ENCODE data around the gene NUDT14. TPM values are rescaled to one million over a fixed set of nuclear protein-coding genes. Genes with fewer than 3 reads are reported as not detected.

The NUDT14 gene
- total RNA-seq, 2 donors from 2014 or later, result 12.7 to 15.9 TPM

GRCh38 chr14:105214324-105214915 lies 33.3 kb upstream of the NUDT14 start:
- intact Hi-C loops (cut with DNase I), result no loop called here

GRCh38 chr14:105213361-105213760 lies 32.2 kb upstream of the NUDT14 start:
- DNase-seq (ENCODE audit: low spot score), result no peak
- intact Hi-C loops (cut with DNase I), result no loop called here

More at GRCh38 chr14:105214324-105214915, 33.3 kb upstream of the NUDT14 start:
- DNase-seq (ENCODE audit: low spot score), result no peak

GRCh38 chr14:105212541-105213300 lies 31.6 kb upstream of the NUDT14 start:
- intact Hi-C loops (cut with DNase I), result no loop called here
- DNase-seq (ENCODE audit: low spot score), result no peak

- no peak for DNase-seq (ENCODE audit: low spot score)
- intact Hi-C loops (cut with DNase I), result no loop called here
These were observed 30.6 kb upstream of the NUDT14 start for GRCh38 chr14:105211758-105212089.

- no peak for DNase-seq (ENCODE audit: low spot score)
- intact Hi-C loops (cut with DNase I), result no loop called here
These were observed 30.1 kb upstream of the NUDT14 start for GRCh38 chr14:105211086-105211757.

- no peak for DNase-seq (ENCODE audit: low spot score)
- intact Hi-C loops (cut with DNase I), result no loop called here
These were observed 29.3 kb upstream of the NUDT14 start for GRCh38 chr14:105210266-105211025.

- intact Hi-C loops (cut with DNase I), result loop anchor here in 1 of 2 donors (5.0 kb wide), 1 partner anchor 143 kb away; no protein-coding TSS in a partner anchor
- DNase-seq (ENCODE audit: low spot score), result no peak
These were observed 28.5 kb upstream of the NUDT14 start for GRCh38 chr14:105209646-105210045.

GRCh38 chr14:105209091-105209490 lies 28.0 kb upstream of the NUDT14 start:
- intact Hi-C loops (cut with DNase I), result loop anchor here in 1 of 2 donors (5.0 kb wide), 1 partner anchor 143 kb away; no protein-coding TSS in a partner anchor
- no peak for DNase-seq (ENCODE audit: low spot score)

- intact Hi-C loops (cut with DNase I), result loop anchor here in 1 of 2 donors (5.0 kb wide), 1 partner anchor 144 kb away; no protein-coding TSS in a partner anchor
- no peak for DNase-seq (ENCODE audit: low spot score)
These were observed 27.6 kb upstream of the NUDT14 start for GRCh38 chr14:105208738-105209075.

- no peak for DNase-seq (ENCODE audit: low spot score)
- intact Hi-C loops (cut with DNase I), result loop anchor here in 1 of 2 donors (5.0 kb wide), 1 partner anchor 144 kb away; no protein-coding TSS in a partner anchor
These were observed 27.1 kb upstream of the NUDT14 start for GRCh38 chr14:105207996-105208737.

- DNase-seq (ENCODE audit: low spot score), result no peak
- intact Hi-C loops (cut with DNase I), result loop anchor here in 1 of 2 donors (5.0 kb wide), 1 partner anchor 145 kb away; no protein-coding TSS in a partner anchor
These were observed 26.4 kb upstream of the NUDT14 start for GRCh38 chr14:105207460-105207901.

GRCh38 chr14:105206873-105207272 lies 25.8 kb upstream of the NUDT14 start:
- intact Hi-C loops (cut with DNase I), result loop anchor here in 1 of 2 donors (5.0 kb wide), 1 partner anchor 145 kb away; no protein-coding TSS in a partner anchor
- no peak for DNase-seq (ENCODE audit: low spot score)

- intact Hi-C loops (cut with DNase I), result loop anchor here in 1 of 2 donors (5.0 kb wide), 1 partner anchor 147 kb away; no protein-coding TSS in a partner anchor
- no peak for DNase-seq (ENCODE audit: low spot score)
These were observed 24.6 kb upstream of the NUDT14 start for GRCh38 chr14:105205673-105206208.

- intact Hi-C loops (cut with DNase I), result loop anchor here (5.0 kb wide), 2 partner anchors 42 to 147 kb away; partner anchors contain the start of gene BTBD6 (in 1 of the 2)
These were observed 24.0 kb upstream of the NUDT14 start for GRCh38 chr14:105204931-105205672.

GRCh38 chr14:105204206-105204930 lies 23.3 kb upstream of the NUDT14 start:
- DNase-seq (ENCODE audit: low spot score), result no peak
- intact Hi-C loops (cut with DNase I), result loop anchor here in 1 of 2 donors (5.0 kb wide), 2 partner anchors 43 to 148 kb away; partner anchors contain the start of gene BTBD6

More at GRCh38 chr14:105204931-105205672, 24.0 kb upstream of the NUDT14 start:
- no peak for DNase-seq (ENCODE audit: low spot score)

- intact Hi-C loops (cut with DNase I), result loop anchor here in 1 of 2 donors (5.0 kb wide), 2 partner anchors 44 to 149 kb away; partner anchors contain the start of gene BTBD6
These were observed 22.6 kb upstream of the NUDT14 start for GRCh38 chr14:105203701-105204100.

More at GRCh38 chr14:105203701-105204100, 22.6 kb upstream of the NUDT14 start:
- no peak for DNase-seq (ENCODE audit: low spot score)
